ENCODE results near the gene TMEM119.

DNA sequence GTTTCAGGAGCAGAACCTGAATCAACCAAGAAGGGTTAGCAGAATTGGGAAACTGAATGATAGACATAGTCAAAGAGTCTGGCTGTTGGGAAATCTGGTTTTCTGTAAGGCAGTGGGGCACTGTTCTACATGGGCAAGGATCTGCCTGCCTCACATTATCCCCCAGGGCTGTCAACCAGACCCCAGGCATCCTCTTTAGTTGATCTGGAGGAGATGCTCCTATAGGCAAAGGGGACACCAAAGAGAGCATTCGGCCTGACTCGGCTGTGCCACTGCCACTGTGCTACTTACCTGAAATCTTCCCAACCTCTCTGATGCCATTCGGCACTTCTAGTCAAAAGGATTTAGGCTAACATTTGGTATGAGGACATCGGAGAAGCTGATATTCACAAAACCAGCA lies 31.4 kb downstream of the TMEM119 start:
- TF ChIP-seq, protein P1, sequence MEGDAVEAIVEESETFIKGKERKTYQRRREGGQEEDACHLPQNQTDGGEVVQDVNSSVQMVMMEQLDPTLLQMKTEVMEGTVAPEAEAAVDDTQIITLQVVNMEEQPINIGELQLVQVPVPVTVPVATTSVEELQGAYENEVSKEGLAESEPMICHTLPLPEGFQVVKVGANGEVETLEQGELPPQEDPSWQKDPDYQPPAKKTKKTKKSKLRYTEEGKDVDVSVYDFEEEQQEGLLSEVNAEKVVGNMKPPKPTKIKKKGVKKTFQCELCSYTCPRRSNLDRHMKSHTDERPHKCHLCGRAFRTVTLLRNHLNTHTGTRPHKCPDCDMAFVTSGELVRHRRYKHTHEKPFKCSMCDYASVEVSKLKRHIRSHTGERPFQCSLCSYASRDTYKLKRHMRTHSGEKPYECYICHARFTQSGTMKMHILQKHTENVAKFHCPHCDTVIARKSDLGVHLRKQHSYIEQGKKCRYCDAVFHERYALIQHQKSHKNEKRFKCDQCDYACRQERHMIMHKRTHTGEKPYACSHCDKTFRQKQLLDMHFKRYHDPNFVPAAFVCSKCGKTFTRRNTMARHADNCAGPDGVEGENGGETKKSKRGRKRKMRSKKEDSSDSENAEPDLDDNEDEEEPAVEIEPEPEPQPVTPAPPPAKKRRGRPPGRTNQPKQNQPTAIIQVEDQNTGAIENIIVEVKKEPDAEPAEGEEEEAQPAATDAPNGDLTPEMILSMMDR (IDR thresholded peaks at IDR 0.05; ENCODE audit: insufficient read depth, low read length): no peak
- TF ChIP-seq POLR2AphosphoS5 (IDR thresholded peaks at IDR 0.05; ENCODE audit: low read depth): no peak
